ENCODE data around the gene MNT. TPM values are rescaled to one million over a fixed set of nuclear protein-coding genes. Genes with fewer than 3 reads are reported as not detected.

The MNT gene
- total RNA-seq, 1 donor from 2014 or later, result 28.5 TPM

DNA sequence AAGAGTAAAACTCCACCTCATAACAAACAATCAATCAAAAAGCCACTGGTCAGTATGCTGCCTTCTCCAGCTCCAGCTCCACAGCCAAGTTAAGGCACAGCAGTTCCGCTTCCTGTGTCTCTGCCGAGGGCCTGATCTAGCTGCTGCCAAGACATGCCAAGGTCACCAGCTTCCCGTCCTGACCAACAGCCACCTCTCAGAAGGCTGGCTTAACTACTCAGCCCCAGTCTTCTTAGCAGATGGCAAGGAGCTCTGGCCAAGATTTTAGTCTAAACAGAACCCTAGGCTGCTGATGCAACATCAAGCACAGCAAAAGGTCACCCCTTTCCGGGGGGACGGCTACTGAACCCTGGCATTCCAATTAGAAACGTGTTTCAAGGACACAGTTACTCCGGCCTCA lies 17.7 kb upstream of the MNT start:
- intact Hi-C loops (cut with DNase I), result no loop called here
- H3K4me1 ChIP-seq, result peaks cover 19% of the 10 kb centered on the region
- H3K4me3 ChIP-seq, result no peak overlapping the region
- no peak overlapping the region for H3K27ac ChIP-seq
- DNase-seq (ENCODE audit: extremely low spot score in 2 of 2), result no peak
- H3K27me3 ChIP-seq, result no peaks in the 10 kb centered on the region
- H3K36me3 ChIP-seq, result peaks cover 0 to 14% of the 10 kb centered on the region in 2 donors
- no peaks in the 10 kb centered on the region for H3K9me3 ChIP-seq
- TF ChIP-seq, protein P1, sequence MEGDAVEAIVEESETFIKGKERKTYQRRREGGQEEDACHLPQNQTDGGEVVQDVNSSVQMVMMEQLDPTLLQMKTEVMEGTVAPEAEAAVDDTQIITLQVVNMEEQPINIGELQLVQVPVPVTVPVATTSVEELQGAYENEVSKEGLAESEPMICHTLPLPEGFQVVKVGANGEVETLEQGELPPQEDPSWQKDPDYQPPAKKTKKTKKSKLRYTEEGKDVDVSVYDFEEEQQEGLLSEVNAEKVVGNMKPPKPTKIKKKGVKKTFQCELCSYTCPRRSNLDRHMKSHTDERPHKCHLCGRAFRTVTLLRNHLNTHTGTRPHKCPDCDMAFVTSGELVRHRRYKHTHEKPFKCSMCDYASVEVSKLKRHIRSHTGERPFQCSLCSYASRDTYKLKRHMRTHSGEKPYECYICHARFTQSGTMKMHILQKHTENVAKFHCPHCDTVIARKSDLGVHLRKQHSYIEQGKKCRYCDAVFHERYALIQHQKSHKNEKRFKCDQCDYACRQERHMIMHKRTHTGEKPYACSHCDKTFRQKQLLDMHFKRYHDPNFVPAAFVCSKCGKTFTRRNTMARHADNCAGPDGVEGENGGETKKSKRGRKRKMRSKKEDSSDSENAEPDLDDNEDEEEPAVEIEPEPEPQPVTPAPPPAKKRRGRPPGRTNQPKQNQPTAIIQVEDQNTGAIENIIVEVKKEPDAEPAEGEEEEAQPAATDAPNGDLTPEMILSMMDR (IDR thresholded peaks at IDR 0.05), result no peak
- TF ChIP-seq POLR2AphosphoS5 (IDR thresholded peaks at IDR 0.05; ENCODE audit: insufficient read depth in 1 of 2, low read depth in 1 of 2) (no peak), POLR2A (IDR thresholded peaks at IDR 0.05) (no peak)

GRCh38 chr17:2416010-2416734 lies 15.3 kb upstream of the MNT start:
- intact Hi-C loops (cut with DNase I), result loop anchor here (2.0 kb wide), 1 partner anchor 33 kb away; no protein-coding TSS in a partner anchor
- peak in 1 of 2 donors; percentile 86 for TF ChIP-seq POLR2AphosphoS5 (IDR thresholded peaks at IDR 0.05; ENCODE audit: insufficient read depth in 1 of 2, low read depth in 1 of 2)
- TF ChIP-seq, protein P1 (IDR thresholded peaks at IDR 0.05), result peak; percentile 93 to 98 (median 96)
- TF ChIP-seq POLR2A (IDR thresholded peaks at IDR 0.05), result no peak

DNA sequence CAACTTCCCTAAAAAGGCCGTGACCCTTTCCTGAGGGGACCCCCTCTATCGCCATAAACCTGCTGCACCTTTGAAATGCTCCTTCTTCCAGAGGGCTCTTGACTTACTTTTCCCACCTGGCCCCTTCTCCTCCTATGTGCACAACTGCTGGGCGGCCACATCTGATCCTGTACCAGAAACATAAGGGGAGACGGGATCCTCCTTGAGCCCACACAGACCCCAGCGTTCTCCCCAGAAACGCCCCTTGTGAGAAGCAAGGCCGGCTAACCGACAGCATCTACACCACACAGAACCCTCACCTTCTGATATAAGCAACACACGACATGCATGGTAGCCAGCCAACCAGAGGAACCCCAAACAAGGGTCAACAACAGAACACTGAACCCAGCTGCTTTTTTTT lies 14.2 kb upstream of the MNT start:
- no peak overlapping the region for H3K4me3 ChIP-seq
- no peak overlapping the region for H3K27ac ChIP-seq
- DNase-seq (ENCODE audit: extremely low spot score in 2 of 2), result no peak
- no peaks in the 10 kb centered on the region for H3K9me3 ChIP-seq
- intact Hi-C loops (cut with DNase I), result no loop called here
- peaks cover 0 to 11% of the 10 kb centered on the region in 2 donors for H3K36me3 ChIP-seq
- peaks cover 19% of the 10 kb centered on the region for H3K4me1 ChIP-seq
- TF ChIP-seq, protein P1 (IDR thresholded peaks at IDR 0.05), result no peak
- TF ChIP-seq POLR2A (IDR thresholded peaks at IDR 0.05), result no peak
- TF ChIP-seq POLR2AphosphoS5 (IDR thresholded peaks at IDR 0.05; ENCODE audit: insufficient read depth in 1 of 2, low read depth in 1 of 2), result no peak
- H3K27me3 ChIP-seq, result no peaks in the 10 kb centered on the region

More at GRCh38 chr17:2416010-2416734, 15.3 kb upstream of the MNT start:
- H3K27ac ChIP-seq, result peak overlapping the region; percentile 66
- peaks cover 0 to 14% of the 10 kb centered on the region in 2 donors for H3K36me3 ChIP-seq
- no peak overlapping the region for H3K4me3 ChIP-seq
- DNase-seq (ENCODE audit: extremely low spot score in 2 of 2), result no peak
- peaks cover 19% of the 10 kb centered on the region for H3K4me1 ChIP-seq
- no peaks in the 10 kb centered on the region for H3K27me3 ChIP-seq
- H3K9me3 ChIP-seq, result no peaks in the 10 kb centered on the region

DNA sequence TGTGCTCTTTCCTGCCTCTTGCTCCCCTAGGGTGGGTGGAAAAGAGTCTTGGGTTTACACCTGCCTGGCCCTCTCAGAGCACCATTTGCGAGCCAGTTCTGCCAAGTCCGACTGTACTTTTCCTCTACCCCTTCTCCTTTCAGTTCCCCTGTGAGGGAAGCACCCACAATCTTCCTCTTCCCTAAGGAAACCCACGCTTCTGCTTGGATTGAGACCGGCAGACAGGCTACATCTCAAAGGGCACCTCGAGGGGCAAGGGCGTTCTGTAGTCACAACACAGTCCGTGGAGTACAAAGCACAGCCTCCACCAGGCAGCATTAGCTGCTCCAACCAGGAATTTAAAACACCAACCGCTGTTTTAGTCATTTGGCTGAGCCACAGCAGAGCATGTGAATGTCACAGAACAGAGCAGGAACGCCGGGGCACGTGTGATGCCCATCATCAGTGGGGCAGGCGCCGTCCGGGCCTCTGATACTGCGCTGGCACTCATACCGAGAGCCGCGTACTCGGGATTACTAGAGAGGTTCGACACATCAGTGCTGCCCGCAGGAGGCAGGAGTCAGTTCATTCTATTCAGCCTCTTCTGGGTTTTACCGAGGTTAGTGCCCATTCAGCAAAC lies 13.7 kb upstream of the MNT start:
- no peak for DNase-seq (ENCODE audit: extremely low spot score in 2 of 2)
- intact Hi-C loops (cut with DNase I), result no loop called here
- H3K4me1 ChIP-seq, result peaks cover 19% of the 10 kb centered on the region

More for the DNA sequence above, 13.7 kb upstream of the MNT start:
- Histone ChIP-seq H3K27me3 (no peaks in the 10 kb centered on the region), H3K36me3 (peaks cover 0 to 6% of the 10 kb centered on the region in 2 donors), H3K27ac (no peak overlapping the region), H3K4me3 (no peak overlapping the region), H3K9me3 (no peaks in the 10 kb centered on the region)
- TF ChIP-seq, protein P1 (IDR thresholded peaks at IDR 0.05), result no peak
- TF ChIP-seq POLR2A (IDR thresholded peaks at IDR 0.05) (no peak), POLR2AphosphoS5 (IDR thresholded peaks at IDR 0.05; ENCODE audit: insufficient read depth in 1 of 2, low read depth in 1 of 2) (no peak)

Data from vagina (tissue), 2 donors.